NCI-H1105 (cell line): ENCODE results near the gene C1RL.

Source experiments
- DNase-seq: peaks from one replicate; lab custom pipeline; 2025; lab: John Stamatoyannopoulos, UW

The C1RL gene

GRCh38 chr12:7136676-7137075, 27.7 kb upstream of the C1RL start:
- no peak for DNase-seq

GRCh38 chr12:7136071-7136470, 27.1 kb upstream of the C1RL start:
- DNase-seq, result no peak

GRCh38 chr12:7134396-7135166, 25.6 kb upstream of the C1RL start:
- no peak for DNase-seq

GRCh38 chr12:7131502-7131866, 22.5 kb upstream of the C1RL start:
- DNase-seq, result no peak

- peak; percentile 42 for DNase-seq
These were observed 21.9 kb upstream of the C1RL start for GRCh38 chr12:7130701-7131501.

GRCh38 chr12:7129872-7130691, 21.1 kb upstream of the C1RL start, which contains the start of gene CLSTN3:
Gene CLSTN3 (plus strand): TSS chr12:7130371. CDS start chr12:7130649, 278 bp downstream.
- DNase-seq, result peak; percentile 75

- no peak for DNase-seq
These were observed 20.4 kb upstream of the C1RL start for GRCh38 chr12:7129287-7129871.

- DNase-seq, result no peak
These were observed 19.8 kb upstream of the C1RL start, which contains the start of gene RBP5 for GRCh38 chr12:7128681-7129286. Gene RBP5 (minus strand): TSS chr12:7128889. CDS start chr12:7128775, 114 bp downstream.

GRCh38 chr12:7127916-7128626, 19.1 kb upstream of the C1RL start:
- DNase-seq, result no peak

GRCh38 chr12:7125632-7126227, 16.7 kb upstream of the C1RL start:
- DNase-seq, result no peak

- no peak for DNase-seq
These were observed 14.9 kb upstream of the C1RL start for GRCh38 chr12:7123806-7124522.

- DNase-seq, result no peak
These were observed 14.1 kb upstream of the C1RL start for GRCh38 chr12:7122811-7123769.

GRCh38 chr12:7121324-7121723, 12.3 kb upstream of the C1RL start:
- no peak for DNase-seq

GRCh38 chr12:7120166-7120565, 11.2 kb upstream of the C1RL start:
- no peak for DNase-seq

GRCh38 chr12:7118881-7119280, 9.9 kb upstream of the C1RL start:
- no peak for DNase-seq

GRCh38 chr12:7117670-7118069, 8.7 kb upstream of the C1RL start:
- DNase-seq, result no peak

- no peak for DNase-seq
These were observed 7.9 kb upstream of the C1RL start for GRCh38 chr12:7116916-7117315.

GRCh38 chr12:7116196-7116595, 7.2 kb upstream of the C1RL start:
- DNase-seq, result no peak

- no peak for DNase-seq
These were observed 5.8 kb upstream of the C1RL start for GRCh38 chr12:7114851-7115250.
